ENCODE data around the gene KRTAP1-4.
"Not testable (repeated sequence)": the region's sequence is repeated elsewhere in the genome, so short reads cannot be mapped to it uniquely, and the experiment has no call there.

Gene KRTAP1-4

DNA sequence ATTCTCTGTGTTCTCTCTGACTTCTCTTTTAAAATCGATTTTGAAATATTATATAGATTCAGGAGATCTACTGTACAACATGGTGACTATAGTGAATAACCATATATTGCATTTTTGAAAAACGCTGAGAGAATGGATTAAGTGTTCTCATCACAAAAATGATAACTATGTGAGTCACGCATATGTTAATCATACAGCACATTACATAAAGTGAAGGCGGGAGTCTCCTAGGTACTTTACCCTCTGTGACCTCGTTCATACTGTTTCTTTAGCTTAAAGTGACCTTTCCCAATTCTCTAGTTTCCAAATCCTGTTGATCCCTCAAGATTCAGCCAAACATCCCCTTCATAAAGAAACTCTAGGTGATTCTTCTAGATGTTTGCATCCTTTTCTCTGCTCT, 27.2 kb downstream of the KRTAP1-4 start:
- DNase-seq, result no peak

DNA sequence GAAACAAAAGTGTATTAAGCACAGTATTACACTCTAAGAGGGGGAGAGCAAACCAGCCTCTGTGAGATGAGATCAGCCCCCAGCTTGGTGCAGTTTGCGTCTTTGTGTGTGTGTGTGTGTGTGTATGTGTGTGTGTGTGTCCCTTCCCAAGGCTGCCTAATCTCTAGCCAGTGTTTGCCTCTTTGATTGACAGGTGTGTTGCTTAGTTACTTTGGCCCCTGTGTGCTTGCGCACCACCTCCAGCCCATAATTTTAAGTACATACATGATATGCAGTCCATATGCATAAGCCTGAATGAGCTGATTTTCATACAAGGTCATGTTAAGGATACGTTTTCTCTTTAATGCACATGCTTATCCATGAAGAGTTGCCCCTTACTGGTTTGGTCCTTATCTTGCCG, 28.2 kb downstream of the KRTAP1-4 start:
- no peak for DNase-seq

GRCh38 chr17:40999563-40999962, 30.4 kb downstream of the KRTAP1-4 start, which contains the start of gene KRTAP3-2:
KRTAP3-2 (minus strand) TSS chr17:40999906; CDS start chr17:40999853, 53 bp downstream.
- not testable (repeated sequence) for DNase-seq

GRCh38 chr17:40997361-40997760, 32.6 kb downstream of the KRTAP1-4 start:
- no peak for DNase-seq

- no peak for DNase-seq
Observed at GRCh38 chr17:40996829-40997228, 33.2 kb downstream of the KRTAP1-4 start.

DNA sequence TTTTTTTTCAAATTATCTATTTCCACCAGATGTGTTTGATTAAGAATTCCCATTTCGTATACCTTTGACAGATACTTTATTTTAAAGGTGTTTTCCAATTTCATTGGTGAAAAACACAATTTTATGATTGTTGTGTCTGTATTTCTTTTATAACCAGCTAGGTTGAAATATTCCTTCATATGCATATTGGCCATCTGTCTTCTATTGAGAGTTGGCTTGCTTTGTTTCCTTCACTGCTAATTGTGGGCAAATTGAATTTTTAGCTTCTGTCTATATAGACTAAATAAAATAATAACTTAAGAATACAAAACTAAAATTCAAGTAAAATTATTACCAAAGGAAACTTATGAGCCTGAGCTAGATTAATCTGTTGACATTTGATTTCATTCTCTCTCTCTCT, 34.9 kb downstream of the KRTAP1-4 start:
- no peak for DNase-seq

DNA sequence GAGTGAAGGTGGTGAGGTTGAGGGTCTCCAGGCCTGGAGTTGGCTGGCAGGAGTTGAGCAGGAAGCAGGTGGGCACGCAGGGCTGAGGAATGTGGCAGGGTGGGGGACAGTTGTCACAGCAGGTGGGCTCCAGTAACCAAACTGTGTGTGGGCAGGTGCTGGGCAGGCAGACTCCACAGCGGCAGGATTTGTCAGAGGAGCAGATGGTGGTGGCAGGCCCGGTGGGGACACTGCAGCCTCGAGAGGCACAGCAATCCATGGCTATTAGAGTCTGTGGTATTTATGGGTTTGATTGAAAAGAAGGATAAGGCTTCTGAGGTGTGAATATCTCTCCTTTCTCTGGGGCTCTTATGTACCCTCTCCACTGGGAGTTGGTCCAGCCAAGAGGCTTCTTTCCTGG, 36.2 kb downstream of the KRTAP1-4 start, which contains the start of gene KRTAP3-3:
KRTAP3-3 (minus strand) TSS at position 326 of the 400 bp plus-strand sequence; CDS start at position 259, 67 bp downstream.
- DNase-seq, result no peak

- DNase-seq, result no peak
Observed at GRCh38 chr17:40993084-40993483, 36.9 kb downstream of the KRTAP1-4 start.

DNA sequence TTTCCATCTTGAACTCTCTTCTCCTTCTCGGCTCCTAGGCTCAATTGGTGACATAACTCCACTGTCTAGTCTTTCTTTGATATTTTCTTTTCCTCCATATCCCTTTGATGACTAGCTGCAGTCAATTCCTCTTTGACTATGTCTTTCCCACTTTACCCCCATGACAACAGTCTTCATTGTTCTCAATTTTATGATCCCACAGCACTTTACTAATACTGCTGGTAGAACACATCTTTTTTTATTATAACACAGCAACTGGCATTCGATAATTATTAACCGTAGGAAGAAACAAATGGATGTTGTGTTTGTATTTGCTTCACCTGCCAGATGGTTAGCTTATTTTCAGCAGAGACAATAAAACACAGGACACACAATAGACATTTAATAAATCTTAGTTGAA, 37.3 kb downstream of the KRTAP1-4 start:
- DNase-seq, result no peak

- no peak for DNase-seq
Observed at GRCh38 chr17:40986920-40987319, 43.1 kb downstream of the KRTAP1-4 start.

DNA sequence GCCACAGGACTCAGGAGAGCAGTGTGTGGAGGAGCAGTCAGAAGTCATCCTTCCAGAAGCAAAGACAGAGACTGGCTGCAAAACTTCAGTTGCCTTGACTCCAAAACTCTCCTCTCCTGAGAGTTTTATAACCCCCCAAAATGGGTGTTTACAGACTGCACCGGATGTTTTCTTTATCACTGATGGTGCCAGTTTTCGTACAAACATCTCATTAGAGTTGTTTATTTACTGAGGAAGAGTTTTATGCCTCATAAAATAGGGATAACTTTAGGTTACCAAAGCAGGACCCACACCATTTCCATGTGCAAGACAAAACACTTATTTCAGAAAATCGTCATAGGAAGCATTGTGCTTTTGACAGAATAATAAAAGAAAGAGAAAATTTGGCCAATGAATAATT, 45.8 kb downstream of the KRTAP1-4 start, which contains the start of gene KRT40:
KRT40 (minus strand) TSS at position 101 of the 400 bp plus-strand sequence; CDS start at position 48, 53 bp downstream.
- DNase-seq, result no peak

GRCh38 chr17:40981115-40981514, 48.9 kb downstream of the KRTAP1-4 start:
- no peak for DNase-seq

DNA sequence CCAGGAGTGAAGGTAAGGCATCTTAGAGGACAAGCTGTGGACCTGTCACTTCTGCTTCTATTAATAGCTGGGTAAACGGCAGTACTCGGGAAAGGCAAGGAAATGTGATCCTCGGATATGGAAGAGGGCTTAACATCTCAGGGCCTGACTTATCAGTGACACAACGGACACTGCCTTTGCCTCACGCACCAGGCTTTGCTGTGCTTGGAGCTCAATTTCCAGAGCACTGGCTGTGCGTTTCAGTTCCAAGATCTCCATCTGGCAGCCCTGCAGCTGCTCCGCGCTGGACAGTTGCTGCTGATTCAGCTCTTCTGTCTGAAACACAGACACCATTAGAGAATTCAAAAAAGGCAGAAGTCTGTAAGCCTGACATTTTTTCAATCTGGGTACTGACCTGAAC, 49.4 kb downstream of the KRTAP1-4 start:
- no peak for DNase-seq

- no peak for DNase-seq
Observed at GRCh38 chr17:40980117-40980516, 49.9 kb downstream of the KRTAP1-4 start.

Data from DMS79 treated with DMSO at 0.1 percent for 48 hours (cell line).